ENCODE results near the gene EPS15. TPM values are rescaled to one million over a fixed set of nuclear protein-coding genes. Genes with fewer than 3 reads are reported as not detected.
"Not testable (repeated sequence)": the region's sequence is repeated elsewhere in the genome, so short reads cannot be mapped to it uniquely, and the experiment has no call there.

The EPS15 gene
- total and polyA plus RNA-seq, 9 donors = 20.9 to 84.0 (median 68.4) TPM

- H3K27ac ChIP-seq = no peak overlapping the region
- DNase-seq = no peak
- H3K27me3 ChIP-seq = no peaks in the 10 kb centered on the region
- H3K4me1 ChIP-seq (ENCODE audit: insufficient read depth) = peaks cover 3% of the 10 kb centered on the region
- intact Hi-C loops (cut with DNase I) = no loop called here
- no peak overlapping the region for H3K4me3 ChIP-seq
- TF ChIP-seq CTCF (IDR thresholded peaks at IDR 0.05) (no peak), EP300 (IDR thresholded peaks at IDR 0.05) (no peak), POLR2A (IDR thresholded peaks at IDR 0.05) (no peak)
- H3K36me3 ChIP-seq = no peaks in the 10 kb centered on the region
- H3K9me3 ChIP-seq = no peaks in the 10 kb centered on the region
Measured at GRCh38 chr1:51484591-51484990, 34.5 kb downstream of the EPS15 start.

GRCh38 chr1:51482881-51483280, 36.2 kb downstream of the EPS15 start:
- H3K9me3 ChIP-seq = no peaks in the 10 kb centered on the region
- no peak for DNase-seq
- H3K36me3 ChIP-seq = no peaks in the 10 kb centered on the region
- no peak overlapping the region for H3K27ac ChIP-seq
- no peaks in the 10 kb centered on the region for H3K27me3 ChIP-seq
- WGBS, 3 donors = 42 to 58% (median 55%) methylated on average over 4 of the region's 4 CpGs
- TF ChIP-seq POLR2A (IDR thresholded peaks at IDR 0.05) (no peak), CTCF (IDR thresholded peaks at IDR 0.05) (no peak), EP300 (IDR thresholded peaks at IDR 0.05) (no peak)
- intact Hi-C loops (cut with DNase I) = no loop called here
- H3K4me3 ChIP-seq = no peak overlapping the region
- peaks cover 2% of the 10 kb centered on the region for H3K4me1 ChIP-seq (ENCODE audit: insufficient read depth)

- H3K27me3 ChIP-seq; H3K4me3 ChIP-seq; H3K9me3 ChIP-seq; H3K36me3 ChIP-seq; H3K27ac ChIP-seq; DNase-seq; H3K4me1 ChIP-seq (ENCODE audit: insufficient read depth); intact Hi-C loops (cut with DNase I): not testable (repeated sequence)
- 96 to 99% (median 96%) methylated on average over 9 of the region's 9 CpGs for WGBS, 3 donors
Measured at GRCh38 chr1:51474832-51475620, 44.0 kb downstream of the EPS15 start.

- intact Hi-C loops (cut with DNase I) = no loop called here
- Histone ChIP-seq H3K27ac (peak overlapping the region in 1 of 2 donors; percentile 29), H3K9me3 (no peaks in the 10 kb centered on the region), H3K36me3 (no peaks in the 10 kb centered on the region), H3K27me3 (no peaks in the 10 kb centered on the region), H3K4me1 (ENCODE audit: insufficient read depth) (peaks cover 3% of the 10 kb centered on the region), H3K4me3 (no peak overlapping the region)
- TF ChIP-seq POLR2A (IDR thresholded peaks at IDR 0.05) = no peak
- no peak for TF ChIP-seq EP300 (IDR thresholded peaks at IDR 0.05)
- no peak for TF ChIP-seq CTCF (IDR thresholded peaks at IDR 0.05)
- no peak for DNase-seq
Measured at GRCh38 chr1:51473331-51474115, 45.5 kb downstream of the EPS15 start.

- no peak for DNase-seq
- Histone ChIP-seq H3K36me3 (no peaks in the 10 kb centered on the region), H3K4me3 (no peak overlapping the region), H3K9me3 (no peaks in the 10 kb centered on the region), H3K4me1 (ENCODE audit: insufficient read depth) (peaks cover 3% of the 10 kb centered on the region), H3K27me3 (no peaks in the 10 kb centered on the region), H3K27ac (no peak overlapping the region)
- 35 to 42% (median 42%) methylated on average over 2 of the region's 2 CpGs for WGBS, 3 donors
- intact Hi-C loops (cut with DNase I) = no loop called here
- TF ChIP-seq CTCF (IDR thresholded peaks at IDR 0.05) (no peak), EP300 (IDR thresholded peaks at IDR 0.05) (no peak), POLR2A (IDR thresholded peaks at IDR 0.05) (no peak)
Measured at GRCh38 chr1:51472359-51472758, 46.7 kb downstream of the EPS15 start.

Data from ovary (tissue), 9 donors.